Body of pancreas (tissue), 4 donors: ENCODE measurements around the gene UTP11.
"Not testable (repeated sequence)": the region's sequence is repeated elsewhere in the genome, so short reads cannot be mapped to it uniquely, and the experiment has no call there.

ENCODE experiments used
- CTCF ChIP-seq, 7 experiments: fragments of 450-650 bp in 4 of 7; fragments of 200-600 bp in 3 of 7; sonication (generic) in 3 of 7; IDR thresholded peaks; one replicate each; pipeline ENCODE4 v1.5.1; 2016 to 2019; ENCODE audit warnings: antibody characterized with exemption in 7 of 7
- POLR2A ChIP-seq, 3 donors: fragments of 450-650 bp; IDR thresholded peaks; one replicate each; pipeline ENCODE4 v1.6.1; 2016; ENCODE audit warnings: antibody characterized with exemption in 3 of 3, mild to moderate bottlenecking in 2 of 3

GRCh38 chr1:38032992-38033391 is 20.5 kb downstream of the UTP11 start:
- not testable (repeated sequence) for TF ChIP-seq CTCF, POLR2A (IDR thresholded peaks at IDR 0.05)
